H9 (cell line): ENCODE measurements around the gene CST6. TPM values are rescaled to one million over a fixed set of nuclear protein-coding genes. Genes with fewer than 3 reads are reported as not detected.

Source experiments
- DNase-seq: peaks from one replicate; pipeline ENCODE4 v3.0.0-alpha.2; 2017
- H2AFZ ChIP-seq: one replicate; pipeline ENCODE4 v1.6.1; 2013; ENCODE audit warnings: mild to moderate bottlenecking, low read length, control low read depth, moderate library complexity
- H2AK5ac ChIP-seq: 2 replicates; pipeline ENCODE4 v1.6.1; 2013; ENCODE audit warnings: low read length, control low read depth, mixed read lengths; ENCODE audit not compliant: insufficient read length
- H2BK120ac ChIP-seq: one replicate; pipeline ENCODE4 v1.6.1; 2013; ENCODE audit warnings: low read depth, mild to moderate bottlenecking, low read length, control low read depth, inconsistent platforms; ENCODE audit not compliant: poor library complexity, severe bottlenecking
- H2BK12ac ChIP-seq: 2 replicates; pipeline ENCODE4 v1.6.1; 2013; ENCODE audit warnings: low read length, control low read depth, mixed read lengths, low read depth; ENCODE audit not compliant: insufficient read length
- H2BK15ac ChIP-seq: 2 replicates; pipeline ENCODE4 v1.6.1; 2013; ENCODE audit warnings: low read depth, low read length, control low read depth
- H2BK20ac ChIP-seq: one replicate; pipeline ENCODE4 v1.6.1; 2013; ENCODE audit warnings: low read depth, mild to moderate bottlenecking, low read length, control low read depth, inconsistent platforms; ENCODE audit not compliant: poor library complexity, severe bottlenecking
- H2BK5ac ChIP-seq: 2 replicates; pipeline ENCODE4 v1.6.1; 2013; ENCODE audit warnings: low read length, control low read depth, mixed read lengths; ENCODE audit not compliant: insufficient read length
- H3K14ac ChIP-seq: 2 replicates; pipeline ENCODE4 v1.6.1; 2013; ENCODE audit warnings: low read length, control low read depth; ENCODE audit not compliant: insufficient read depth
- H3K18ac ChIP-seq: 2 replicates; pipeline ENCODE4 v1.6.1; 2013; ENCODE audit warnings: low read depth, mild to moderate bottlenecking, mixed read lengths, low read length, control low read depth; ENCODE audit not compliant: insufficient read length
- H3K23ac ChIP-seq: 2 replicates; pipeline ENCODE4 v1.6.1; 2013; ENCODE audit warnings: low read length, control low read depth, mixed read lengths, low read depth; ENCODE audit not compliant: insufficient read length
- H3K23me2 ChIP-seq: 2 replicates; pipeline ENCODE4 v1.6.1; 2013; ENCODE audit warnings: low read depth, mild to moderate bottlenecking, mixed read lengths, low read length, control low read depth; ENCODE audit not compliant: insufficient read length, poor library complexity, severe bottlenecking
- H3K27ac ChIP-seq: 2 replicates; pipeline ENCODE4 v1.5.1; 2013; ENCODE audit warnings: low read length, control low read depth, mixed read lengths, low read depth; ENCODE audit not compliant: insufficient read length
- H3K27me3 ChIP-seq: 2 replicates; pipeline ENCODE4 v1.6.1; 2013; ENCODE audit warnings: low read length, control low read depth, inconsistent platforms; ENCODE audit not compliant: insufficient read depth
- H3K4ac ChIP-seq: 2 replicates; pipeline ENCODE4 v1.6.1; 2013; ENCODE audit warnings: low read depth, mild to moderate bottlenecking, control low read depth, inconsistent platforms, low read length, moderate library complexity
- H3K4me1 ChIP-seq: 2 replicates; pipeline ENCODE4 v1.6.1; 2013; ENCODE audit warnings: low read length, control low read depth, inconsistent platforms; ENCODE audit not compliant: insufficient read depth
- H3K4me2 ChIP-seq: 2 replicates; pipeline ENCODE4 v1.6.1; 2013; ENCODE audit warnings: low read length, control low read depth, mixed read lengths; ENCODE audit not compliant: insufficient read length, insufficient read depth
- H3K56ac ChIP-seq: 2 replicates; pipeline ENCODE4 v1.6.1; 2013; ENCODE audit warnings: low read depth, mild to moderate bottlenecking, mixed read lengths, low read length, control low read depth; ENCODE audit not compliant: insufficient read length
- H3K79me1 ChIP-seq: 2 replicates; pipeline ENCODE4 v1.6.1; 2013; ENCODE audit warnings: low read depth, mild to moderate bottlenecking, moderate library complexity, low read length, control low read depth, inconsistent platforms; ENCODE audit not compliant: insufficient read depth, poor library complexity, severe bottlenecking
- H3K79me2 ChIP-seq: 2 replicates; pipeline ENCODE4 v1.6.1; 2013; ENCODE audit warnings: low read length, control low read depth, inconsistent platforms; ENCODE audit not compliant: insufficient read depth
- H3K9ac ChIP-seq: 2 replicates; pipeline ENCODE4 v1.6.1; 2013; ENCODE audit warnings: low read length, control low read depth, mixed read lengths; ENCODE audit not compliant: insufficient read length; ENCODE audit errors: extremely low read depth
- H3K9me3 ChIP-seq: one replicate; pipeline ENCODE4 v1.6.1; 2013; ENCODE audit warnings: low read depth, low read length, inconsistent platforms; ENCODE audit not compliant: control insufficient read depth
- H3T11ph ChIP-seq: one replicate; pipeline ENCODE4 v1.6.1; 2013; ENCODE audit warnings: mild to moderate bottlenecking, low read length, control low read depth, inconsistent platforms
- H4K20me1 ChIP-seq: one replicate; pipeline ENCODE4 v1.6.1; 2013; ENCODE audit not compliant: control insufficient read depth, insufficient read length, insufficient read depth
- H4K5ac ChIP-seq: 2 replicates; pipeline ENCODE4 v1.6.1; 2013; ENCODE audit warnings: low read depth, mild to moderate bottlenecking, mixed read lengths, low read length, control low read depth; ENCODE audit not compliant: insufficient read length
- H4K8ac ChIP-seq: replicated peaks from 2 replicates; pipeline ENCODE4 v1.6.1; 2013; ENCODE audit warnings: low read length, control low read depth, mixed read lengths, low read depth; ENCODE audit not compliant: insufficient read length
- H4K91ac ChIP-seq: 2 replicates; pipeline ENCODE4 v1.6.1; 2013; ENCODE audit warnings: low read depth, mild to moderate bottlenecking, moderate library complexity, mixed read lengths, low read length, control low read depth; ENCODE audit not compliant: insufficient read length
- H3K27ac Mint-ChIP-seq, 3 experiments: 2 replicates in 2 of 3; 3 replicates in 1 of 3; pipeline ENCODE4 v1.8.0; 2020 to 2021; ENCODE audit warnings: mixed read lengths in 3 of 3, mild to moderate bottlenecking in 1 of 3, moderate library complexity in 1 of 3
- H3K27me3 Mint-ChIP-seq: 2 replicates; pipeline ENCODE4 v1.8.0; 2021; ENCODE audit warnings: low read depth, mild to moderate bottlenecking, moderate library complexity, mixed read lengths
- H3K36me3 Mint-ChIP-seq, 3 experiments: 2 replicates in 2 of 3; 3 replicates in 1 of 3; pipeline ENCODE4 v1.8.0; 2020 to 2021; ENCODE audit warnings: low read depth in 3 of 3, mixed read lengths in 3 of 3; ENCODE audit not compliant: insufficient read depth in 1 of 3
- H3K4me1 Mint-ChIP-seq, 2 experiments: 2 replicates each; pipeline ENCODE4 v1.8.0; 2020; ENCODE audit warnings: mixed read lengths in 2 of 2
- H3K4me3 Mint-ChIP-seq, 2 experiments: 2 replicates in 1 of 2; 3 replicates in 1 of 2; pipeline ENCODE4 v1.8.0; 2020 to 2021; ENCODE audit warnings: mild to moderate bottlenecking in 2 of 2, mixed read lengths in 2 of 2, moderate library complexity in 1 of 2
- H3K9me3 Mint-ChIP-seq, 2 experiments: 2 replicates in 1 of 2; 3 replicates in 1 of 2; pipeline ENCODE4 v1.8.0; 2020; ENCODE audit warnings: mild to moderate bottlenecking in 2 of 2, mixed read lengths in 2 of 2, moderate library complexity in 1 of 2
- CTCF ChIP-seq: fragments of 200-600 bp; sonication (generic); conservative IDR thresholded peaks from 3 replicates; pipeline ENCODE4 v1.8.0; 2021; ENCODE audit warnings: antibody characterized with exemption, mild to moderate bottlenecking
- WGBS: extraction: QIAGEN DNeasy Blood & Tissue Kit; methylation state at CpG from one replicate; pipeline ENCODE4 v1.1.7; 2013; ENCODE audit warnings: missing lambda C conversion rate, low lambda C conversion rate, mixed read lengths; ENCODE audit not compliant: insufficient read length; ENCODE audit errors: extremely low coverage; 5-methylcytosine and 5-hydroxymethylcytosine counted together
- total RNA-seq: library from RNA; stranded (reverse); gene quantifications from 2 replicates; pipeline ENCODE4 v1.2.1, GENCODE V29; 2021

The CST6 gene
- total RNA-seq, 1 experiment from 2014 or later = not detected

- H3K4me3 Mint-ChIP-seq = no peak overlapping the region; a peak in 1 of 5 replicates
- no peak for DNase-seq
Measured at GRCh38 chr11:65973439-65974110, 38.2 kb upstream of the CST6 start.

More at GRCh38 chr11:65973439-65974110, 38.2 kb upstream of the CST6 start:
- Histone ChIP-seq H2AFZ (no peak overlapping the region), H4K91ac (no peak overlapping the region), H2BK15ac (no peak overlapping the region), H3T11ph (no peak overlapping the region), H3K4me2 (no peak overlapping the region), H3K79me1 (no peaks in the 10 kb centered on the region), H4K20me1 (no peaks in the 10 kb centered on the region), H4K8ac (no peak overlapping the region), H2AK5ac (no peak overlapping the region), H3K56ac (no peak overlapping the region), H3K79me2 (no peaks in the 10 kb centered on the region), H4K5ac (no peak overlapping the region), H3K23ac (no peak overlapping the region), H2BK120ac (no peak overlapping the region), H2BK20ac (no peak overlapping the region), H3K4ac (no peak overlapping the region), H2BK5ac (no peak overlapping the region), H3K27ac (no peak overlapping the region), H2BK12ac (no peak overlapping the region), H3K9me3 (no peaks in the 10 kb centered on the region), H3K23me2 (no peaks in the 10 kb centered on the region), H3K18ac (no peak overlapping the region), H3K9ac (no peak overlapping the region), H3K27me3 (no peaks in the 10 kb centered on the region), H3K14ac (no peak overlapping the region), H3K4me1 (no peaks in the 10 kb centered on the region)
- no peak for TF ChIP-seq CTCF
- Mint-ChIP-seq H3K4me1 (peaks cover 5 to 6% of the 10 kb centered on the region in 2 experiments), H3K27ac (no peak overlapping the region), H3K36me3 (peaks cover 40 to 73% (median 64%) of the 10 kb centered on the region in 3 experiments), H3K9me3 (no peaks in the 10 kb centered on the region), H3K27me3 (no peaks in the 10 kb centered on the region)
- WGBS = no CpG with 5 or more reads among the region's 13 CpGs
